ENCODE results near the gene C20orf141.

GRCh38 chr20:2820084-2820895 lies 5.5 kb downstream of the C20orf141 start:
- TF ChIP-seq EP300 (IDR thresholded peaks at IDR 0.05) = no peak
- TF ChIP-seq, protein P1, sequence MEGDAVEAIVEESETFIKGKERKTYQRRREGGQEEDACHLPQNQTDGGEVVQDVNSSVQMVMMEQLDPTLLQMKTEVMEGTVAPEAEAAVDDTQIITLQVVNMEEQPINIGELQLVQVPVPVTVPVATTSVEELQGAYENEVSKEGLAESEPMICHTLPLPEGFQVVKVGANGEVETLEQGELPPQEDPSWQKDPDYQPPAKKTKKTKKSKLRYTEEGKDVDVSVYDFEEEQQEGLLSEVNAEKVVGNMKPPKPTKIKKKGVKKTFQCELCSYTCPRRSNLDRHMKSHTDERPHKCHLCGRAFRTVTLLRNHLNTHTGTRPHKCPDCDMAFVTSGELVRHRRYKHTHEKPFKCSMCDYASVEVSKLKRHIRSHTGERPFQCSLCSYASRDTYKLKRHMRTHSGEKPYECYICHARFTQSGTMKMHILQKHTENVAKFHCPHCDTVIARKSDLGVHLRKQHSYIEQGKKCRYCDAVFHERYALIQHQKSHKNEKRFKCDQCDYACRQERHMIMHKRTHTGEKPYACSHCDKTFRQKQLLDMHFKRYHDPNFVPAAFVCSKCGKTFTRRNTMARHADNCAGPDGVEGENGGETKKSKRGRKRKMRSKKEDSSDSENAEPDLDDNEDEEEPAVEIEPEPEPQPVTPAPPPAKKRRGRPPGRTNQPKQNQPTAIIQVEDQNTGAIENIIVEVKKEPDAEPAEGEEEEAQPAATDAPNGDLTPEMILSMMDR (IDR thresholded peaks at IDR 0.05) = no peak
